Naive thymus-derived CD4-positive, alpha-beta T cell (primary cell): ENCODE measurements around the gene FAM185A. TPM values are rescaled to one million over a fixed set of nuclear protein-coding genes. Genes with fewer than 3 reads are reported as not detected.

Experiments
- ATAC-seq: fragments of 150-1000 bp; cut with Tn5 transposase; 2 replicates; pipeline ENCODE4 v1.10.0; 2021; ENCODE audit warnings: mild to moderate bottlenecking, moderate library complexity
- CTCF ChIA-PET: fragments of 350-600 bp; sonication (Branson Sonifier 250); formaldehyde crosslinking; loops from one replicate; lab custom pipeline; 2021; ENCODE audit warnings: antibody characterized with exemption; lab: Charles Lee
- POLR2A ChIA-PET: fragments of 350-600 bp; sonication (Branson Sonifier 250); formaldehyde crosslinking; loops from one replicate; lab custom pipeline; 2021; ENCODE audit warnings: antibody characterized with exemption, inconsistent platforms; lab: Charles Lee
- DNase-seq, 9 donors: peaks; one replicate each; pipeline versions ENCODE4 v3.0.0 to v3.0.0-alpha.2; 2020 to 2022; ENCODE audit warnings: mixed read lengths in 1 of 9
- H3K27ac ChIP-seq: one replicate; pipeline ENCODE4 v1.7.0; 2013; ENCODE audit warnings: mild to moderate bottlenecking, low read depth, low read length, moderate library complexity
- H3K27me3 ChIP-seq, 2 donors: one replicate each; pipeline ENCODE4 v1.7.0; 2013; ENCODE audit warnings: low read length in 2 of 2, mild to moderate bottlenecking in 2 of 2, moderate library complexity in 2 of 2; ENCODE audit not compliant: control insufficient read depth in 2 of 2, insufficient read depth in 2 of 2
- H3K36me3 ChIP-seq, 3 experiments: 1 replicate in 2 of 3; 2 replicates in 1 of 3; pipeline ENCODE4 v1.7.0; 2013; ENCODE audit warnings: low read length in 3 of 3, mild to moderate bottlenecking in 3 of 3, moderate library complexity in 1 of 3; ENCODE audit not compliant: insufficient read depth in 3 of 3, control insufficient read depth in 2 of 3
- H3K4me1 ChIP-seq, 2 donors: one replicate each; pipeline ENCODE4 v1.7.0; 2013; ENCODE audit warnings: low read length in 2 of 2, mild to moderate bottlenecking in 2 of 2, moderate library complexity in 1 of 2; ENCODE audit not compliant: control insufficient read depth in 2 of 2, insufficient read depth in 2 of 2
- H3K4me3 ChIP-seq: 2 replicates; pipeline ENCODE4 v1.7.0; 2013; ENCODE audit warnings: mild to moderate bottlenecking, low read length
- H3K9me3 ChIP-seq, 3 experiments: 1 replicate in 2 of 3; 2 replicates in 1 of 3; pipeline ENCODE4 v1.7.0; 2013; ENCODE audit warnings: low read length in 3 of 3; ENCODE audit not compliant: control insufficient read depth in 2 of 3
- H3K27ac Mint-ChIP-seq, 9 donors: one replicate each; pipeline ENCODE4 v1.8.0; 2020 to 2022; ENCODE audit warnings: mixed read lengths in 9 of 9, mild to moderate bottlenecking in 8 of 9, moderate library complexity in 5 of 9, inconsistent platforms in 2 of 9
- H3K27me3 Mint-ChIP-seq, 5 donors: one replicate each; pipeline ENCODE4 v1.8.0; 2021 to 2022; ENCODE audit warnings: mixed read lengths in 5 of 5, mild to moderate bottlenecking in 1 of 5
- H3K36me3 Mint-ChIP-seq, 5 donors: one replicate each; pipeline ENCODE4 v1.8.0; 2020 to 2022; ENCODE audit warnings: mixed read lengths in 5 of 5, mild to moderate bottlenecking in 3 of 5, inconsistent platforms in 1 of 5
- H3K4me1 Mint-ChIP-seq, 7 donors: one replicate each; pipeline ENCODE4 v1.8.0; 2020 to 2022; ENCODE audit warnings: mixed read lengths in 7 of 7, mild to moderate bottlenecking in 3 of 7, inconsistent platforms in 1 of 7
- H3K4me3 Mint-ChIP-seq, 10 donors: one replicate each; pipeline ENCODE4 v1.8.0; 2020 to 2022; ENCODE audit warnings: mild to moderate bottlenecking in 10 of 10, mixed read lengths in 10 of 10, moderate library complexity in 6 of 10, inconsistent platforms in 2 of 10
- H3K9me3 Mint-ChIP-seq, 11 donors: one replicate each; pipeline ENCODE4 v1.8.0; 2020 to 2022; ENCODE audit warnings: mixed read lengths in 11 of 11, mild to moderate bottlenecking in 4 of 11, inconsistent platforms in 1 of 11, moderate library complexity in 1 of 11
- intact Hi-C, 2 donors: fragments of 100-400 bp; cut with micrococcal nuclease; formaldehyde crosslinking; loops; one replicate each; pipeline ENCODE4 v1.15.1; 2023
- polyA plus RNA-seq, 2 donors: library from polyadenylated mRNA; unstranded; fragments of 300-500 nt; fragmentation: Illumina TruSeq; gene quantifications; one replicate each; pipeline ENCODE4 v1.2.3, GENCODE V29; 2021
- total RNA-seq, 6 experiments: library from RNA in 5 of 6; stranded (reverse) in 5 of 6; gene quantifications; 1 replicate in 5 of 6; 2 replicates in 1 of 6; pipeline ENCODE4 v1.2.3 and lab custom pipeline; 2021 to 2026

FAM185A gene
- total and polyA plus RNA-seq, 7 experiments from 2014 or later, result 6.2 to 12.8 (median 8.0) TPM

DNA sequence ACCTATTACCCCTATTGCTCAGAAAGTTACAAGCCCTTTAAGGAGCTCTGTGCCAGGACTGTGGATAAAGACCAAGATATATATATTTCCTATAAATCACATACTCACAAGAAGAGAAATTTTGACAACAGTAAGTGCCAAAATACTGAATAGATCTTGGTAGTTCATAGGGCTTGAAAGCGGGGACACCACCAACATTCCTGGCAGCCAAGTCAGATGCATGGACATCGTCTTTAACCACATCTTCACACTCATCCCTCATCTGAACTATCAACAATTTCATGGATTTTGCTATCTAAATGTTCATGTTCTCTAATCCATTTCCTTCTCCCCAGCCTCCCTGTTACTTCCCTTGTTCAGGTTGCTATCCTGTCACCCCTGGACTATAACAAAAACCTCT is 96.5 kb downstream of the FAM185A start:
- Mint-ChIP-seq H3K27me3 (peaks cover 0 to 12% (median 0%) of the 10 kb centered on the region in 5 donors), H3K27ac (no peak overlapping the region), H3K36me3 (peaks cover 0 to 10% (median 2%) of the 10 kb centered on the region in 5 donors), H3K4me3 (no peak overlapping the region), H3K9me3 (no peaks in the 10 kb centered on the region), H3K4me1 (no peaks in the 10 kb centered on the region)
- H3K9me3 ChIP-seq, result no peaks in the 10 kb centered on the region
- no peak for DNase-seq
- ChIA-PET CTCF (interaction anchor here (1.6 kb wide), 1 partner anchor 8 kb away, joined by 3 read pairs; no protein-coding TSS in a partner anchor), POLR2A (no interaction called here)
- no peak for ATAC-seq
- H3K27me3 ChIP-seq, result no peaks in the 10 kb centered on the region
- no peak overlapping the region for H3K4me3 ChIP-seq
- H3K4me1 ChIP-seq, result no peaks in the 10 kb centered on the region
- intact Hi-C loops, result no loop called here
- no peak overlapping the region for H3K27ac ChIP-seq
- H3K36me3 ChIP-seq, result no peaks in the 10 kb centered on the region

DNA sequence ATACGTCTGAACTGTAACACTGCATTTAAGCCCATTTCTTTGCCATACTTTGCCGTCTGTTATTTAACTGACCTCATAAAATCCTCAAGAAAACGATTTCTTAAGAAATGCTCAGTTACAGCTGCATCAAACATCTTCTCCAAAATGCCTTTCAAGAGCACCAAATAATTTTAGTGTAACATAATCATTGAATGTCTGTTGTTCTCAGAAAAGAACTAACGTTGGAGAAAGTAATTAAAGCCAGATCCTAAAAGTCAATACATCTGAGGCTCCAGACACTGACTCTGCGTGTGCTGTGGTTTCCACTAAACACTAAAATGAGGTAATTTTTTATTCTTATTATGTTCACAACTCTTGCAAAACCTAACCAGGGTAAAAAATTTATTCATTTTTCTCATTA is 100.3 kb downstream of the FAM185A start:
- POLR2A ChIA-PET, result no interaction called here
- Histone ChIP-seq H3K4me3 (no peak overlapping the region), H3K27ac (no peak overlapping the region), H3K9me3 (no peaks in the 10 kb centered on the region), H3K36me3 (no peaks in the 10 kb centered on the region), H3K4me1 (no peaks in the 10 kb centered on the region), H3K27me3 (no peaks in the 10 kb centered on the region)
- Mint-ChIP-seq H3K4me3 (no peak overlapping the region), H3K4me1 (no peaks in the 10 kb centered on the region), H3K27ac (no peak overlapping the region), H3K27me3 (peaks cover 0 to 20% (median 0%) of the 10 kb centered on the region in 5 donors), H3K36me3 (peaks cover 3 to 25% (median 16%) of the 10 kb centered on the region in 5 donors), H3K9me3 (peaks cover 0 to 18% (median 13%) of the 10 kb centered on the region in 11 donors)
- no peak for ATAC-seq
- DNase-seq, result no peak
- intact Hi-C loops, result no loop called here
- CTCF ChIA-PET, result no interaction called here

DNA sequence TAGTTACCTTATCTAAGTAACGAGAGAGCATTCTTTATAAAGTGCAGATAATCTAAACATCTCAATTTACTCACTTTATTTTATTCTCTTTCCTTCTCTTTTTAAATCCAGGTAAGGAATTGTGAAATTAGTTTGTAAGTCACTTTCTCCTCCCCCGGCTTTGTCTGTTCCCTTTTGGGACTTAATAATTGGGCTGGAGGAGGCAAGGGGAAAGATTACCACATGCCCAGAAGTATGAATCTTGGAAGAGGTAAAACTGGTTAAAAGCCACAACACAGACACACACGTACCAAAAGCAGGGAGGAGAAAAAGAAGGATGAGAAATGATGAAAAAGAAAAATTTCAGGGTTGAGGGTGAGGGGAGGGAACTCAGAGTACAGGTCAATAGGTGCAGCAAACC is 100.7 kb downstream of the FAM185A start:
- POLR2A ChIA-PET, result no interaction called here
- Mint-ChIP-seq H3K36me3 (peaks cover 4 to 25% (median 16%) of the 10 kb centered on the region in 5 donors), H3K4me3 (no peak overlapping the region)

DNA sequence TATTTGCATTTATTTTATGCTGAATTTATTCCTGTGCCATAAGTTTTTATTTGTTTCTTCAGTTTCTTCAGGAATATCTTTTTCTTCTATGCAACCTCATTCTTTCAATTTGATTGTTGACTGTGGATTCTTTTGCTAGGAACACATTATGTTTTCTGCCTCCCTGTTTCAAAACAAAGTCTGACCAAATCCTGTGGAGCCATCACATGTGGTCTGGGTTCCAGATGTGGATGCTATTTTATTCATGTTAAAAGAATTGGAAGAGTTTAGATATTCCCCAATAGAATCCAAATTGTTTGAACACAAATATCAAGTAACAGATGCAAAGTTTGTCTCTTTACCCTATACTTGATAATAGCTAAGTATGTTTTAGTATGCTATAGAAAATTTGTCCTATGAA is 107.2 kb downstream of the FAM185A start:
- no peak for ATAC-seq
- DNase-seq, result no peak
- Histone ChIP-seq H3K9me3 (no peaks in the 10 kb centered on the region), H3K4me3 (no peak overlapping the region), H3K27ac (no peak overlapping the region), H3K27me3 (no peaks in the 10 kb centered on the region), H3K4me1 (no peaks in the 10 kb centered on the region), H3K36me3 (no peaks in the 10 kb centered on the region)
- Mint-ChIP-seq H3K4me1 (no peaks in the 10 kb centered on the region), H3K36me3 (peaks cover 4 to 19% (median 16%) of the 10 kb centered on the region in 5 donors), H3K9me3 (peaks cover 0 to 18% (median 13%) of the 10 kb centered on the region in 11 donors), H3K27ac (no peak overlapping the region), H3K4me3 (no peak overlapping the region), H3K27me3 (peaks cover 0 to 27% (median 0%) of the 10 kb centered on the region in 5 donors)
- CTCF ChIA-PET, result no interaction called here
- POLR2A ChIA-PET, result no interaction called here
- intact Hi-C loops, result no loop called here

More for the DNA sequence above, 100.7 kb downstream of the FAM185A start:
- intact Hi-C loops, result no loop called here
- ATAC-seq (no peak), DNase-seq (no peak)
- Mint-ChIP-seq H3K4me1 (no peaks in the 10 kb centered on the region), H3K27ac (no peak overlapping the region), H3K27me3 (peaks cover 0 to 20% (median 0%) of the 10 kb centered on the region in 5 donors), H3K9me3 (peaks cover 0 to 18% (median 13%) of the 10 kb centered on the region in 11 donors)
- H3K9me3 ChIP-seq, result no peaks in the 10 kb centered on the region
- no peak overlapping the region for H3K27ac ChIP-seq
- no peaks in the 10 kb centered on the region for H3K27me3 ChIP-seq
- CTCF ChIA-PET, result no interaction called here
- H3K4me1 ChIP-seq, result no peaks in the 10 kb centered on the region
- H3K4me3 ChIP-seq, result no peak overlapping the region
- no peaks in the 10 kb centered on the region for H3K36me3 ChIP-seq

Other genes with a start within 250 kb of the FAM185A start
- 10 to 100 TPM; 16.6 to 36.3 (median 24.0) TPM for gene RASA4B, start 231.2 kb upstream of the FAM185A start, total RNA-seq
- 10 to 100 TPM; 11.3 to 15.9 TPM for gene RASA4B, start 231.2 kb upstream of the FAM185A start, polyA plus RNA-seq
- gene UPK3BL2, start 205.3 kb upstream of the FAM185A start, total RNA-seq, result 10 to 100 TPM; 22.8 to 85.3 (median 64.6) TPM
- gene UPK3BL2, start 205.3 kb upstream of the FAM185A start, polyA plus RNA-seq, result 1 to 10 TPM; 3.4 to 6.7 TPM
- 1 to 10 TPM in 1 of 5 experiments, under 1 TPM in 3, not detected in 1; 0.29 to 1.1 (median 0.32) TPM for gene SPDYE2, start 197.8 kb upstream of the FAM185A start, total RNA-seq
- gene SPDYE2, start 197.8 kb upstream of the FAM185A start, polyA plus RNA-seq, result under 1 TPM; 0.33 to 0.35 TPM
- 100 to 1,000 TPM in 4 of 5 experiments, 10 to 100 TPM in 1; 70.8 to 142 (median 113) TPM for gene POLR2J3, start 176.4 kb upstream of the FAM185A start, total RNA-seq
- gene POLR2J3, start 176.4 kb upstream of the FAM185A start, polyA plus RNA-seq, result 10 to 100 TPM; 27.3 to 33.0 TPM
- gene RASA4, start 132.2 kb upstream of the FAM185A start, total RNA-seq, result 100 to 1,000 TPM in 2 of 5 experiments, 10 to 100 TPM in 3; 44.0 to 104 (median 62.9) TPM
- gene RASA4, start 132.2 kb upstream of the FAM185A start, polyA plus RNA-seq, result 10 to 100 TPM; 24.6 to 44.1 TPM
- 100 to 1,000 TPM in 2 of 5 experiments, 10 to 100 TPM in 3; 25.9 to 107 (median 49.2) TPM for gene UPK3BL1, start 106.2 kb upstream of the FAM185A start, total RNA-seq
- gene UPK3BL1, start 106.2 kb upstream of the FAM185A start, polyA plus RNA-seq, result 10 to 100 TPM; 26.5 to 27.3 TPM
- gene SPDYE2B, start 98.7 kb upstream of the FAM185A start, total RNA-seq, result not detected
- gene SPDYE2B, start 98.7 kb upstream of the FAM185A start, polyA plus RNA-seq, result not detected
- gene POLR2J2, start 77.3 kb upstream of the FAM185A start, total RNA-seq, result 10 to 100 TPM; 23.9 to 48.2 (median 31.1) TPM
- gene POLR2J2, start 77.3 kb upstream of the FAM185A start, polyA plus RNA-seq, result 1 to 10 TPM; 3.9 to 6.4 TPM
- gene LRRC17, start 164.0 kb downstream of the FAM185A start, total RNA-seq, result 1 to 10 TPM in 1 of 5 experiments, under 1 TPM in 3, not detected in 1; 0.20 to 1.1 (median 0.38) TPM
- under 1 TPM; 0.24 to 0.39 TPM for gene LRRC17, start 164.0 kb downstream of the FAM185A start, polyA plus RNA-seq